H1 (cell line): ENCODE data around the gene DDX49. TPM values are rescaled to one million over a fixed set of nuclear protein-coding genes. Genes with fewer than 3 reads are reported as not detected.

Experiments used
- CBX8 ChIP-seq: fragments of 300-800, 300-1000 bp; sonication (generic); IDR thresholded peaks from 2 replicates; pipeline ENCODE4 v1.7.1; 2016; ENCODE audit warnings: low read depth, low read length, borderline replicate concordance
- GTF2F1 ChIP-seq: IDR thresholded peaks from 2 replicates; pipeline ENCODE4 v1.6.1; 2012; ENCODE audit warnings: low read depth, low read length, improper control_type of control experiment, borderline replicate concordance
- NRF1 ChIP-seq: IDR thresholded peaks from 2 replicates; pipeline ENCODE4 v1.6.1; 2011; ENCODE audit warnings: mild to moderate bottlenecking, low read depth, low read length, improper control_type of control experiment
- POU5F1 ChIP-seq: IDR thresholded peaks from 2 replicates; pipeline ENCODE4 v1.6.1; 2011; ENCODE audit warnings: low read depth, mild to moderate bottlenecking, low read length, moderate library complexity
- RXRA ChIP-seq: IDR thresholded peaks from 2 replicates; pipeline ENCODE4 v1.6.1; 2011; ENCODE audit warnings: low read depth, mild to moderate bottlenecking, low read length, moderate library complexity; ENCODE audit not compliant: insufficient read depth
- polyA plus RNA-seq, 7 experiments: library from polyadenylated mRNA; depleted of rRNA in 3 of 7; stranded (reverse) in 5 of 7; unstranded in 2 of 7; fragments of >200 nt in 5 of 7; fragments of 200-250 nt in 2 of 7; gene quantifications; 1 replicate in 5 of 7; 2 replicates in 1 of 7; 4 replicates in 1 of 7; pipeline versions ENCODE4 v1.2.1 to v1.2.3, GENCODE V29; 2011 to 2013; ENCODE audit warnings: missing spikeins in 2 of 7, mixed read lengths in 2 of 7
- total RNA-seq: library from RNA; stranded (reverse); fragmentation: NEBNext Ultra II Directional; extraction: Animal tissue kit (Norgen Biotek cat#: 25700); gene quantifications from 2 replicates; pipeline ENCODE4 v1.2.1, GENCODE V29; 2021

DDX49 gene
- total and polyA plus RNA-seq, 2 of the 8 experiments (the other 6 are each of a cell fraction or from before 2014, with no cell fraction given) = 41.3 to 46.5 TPM

- TF ChIP-seq RXRA (no peak), CBX8 (no peak), POU5F1 (no peak), NRF1 (no peak), GTF2F1 (no peak)
Observed at GRCh38 chr19:18913466-18913865, 6.0 kb upstream of the DDX49 start (continued).
